ENCODE measurements around the gene PRKCE. TPM values are rescaled to one million over a fixed set of nuclear protein-coding genes. Genes with fewer than 3 reads are reported as not detected.

The PRKCE gene
- total RNA-seq, 1 donor from 2014 or later = 11.7 TPM

DNA sequence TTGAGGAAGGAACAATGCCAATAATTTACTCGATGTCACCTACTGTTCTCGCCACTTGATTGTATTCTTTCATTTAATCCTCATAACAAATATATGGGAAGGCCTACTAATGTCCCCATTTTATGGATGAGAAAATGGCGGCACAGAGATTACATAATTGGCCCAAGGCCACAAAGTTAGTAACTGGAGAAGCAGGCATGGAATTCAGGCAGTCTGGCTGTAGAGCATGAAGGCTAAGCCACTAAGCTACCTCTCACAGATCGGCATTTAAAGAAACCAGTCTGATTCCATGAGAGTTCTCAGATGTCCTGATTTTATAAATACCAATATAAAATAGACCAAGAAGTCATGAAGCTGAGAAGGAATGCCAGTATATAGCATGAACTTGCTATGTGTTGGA lies 523.9 kb downstream of the PRKCE start:
- Mint-ChIP-seq H3K27ac (no peak overlapping the region), H3K4me1 (ENCODE audit: low read depth) (peaks cover 25% of the 10 kb centered on the region), H3K27me3 (ENCODE audit: insufficient read depth) (peaks cover 3% of the 10 kb centered on the region), H3K9me3 (no peaks in the 10 kb centered on the region), H3K4me3 (no peak overlapping the region), H3K36me3 (ENCODE audit: low read depth) (no peaks in the 10 kb centered on the region)
- intact Hi-C loops (cut with micrococcal nuclease) = no loop called here
- no peak for DNase-seq (ENCODE audit: low spot score)

DNA sequence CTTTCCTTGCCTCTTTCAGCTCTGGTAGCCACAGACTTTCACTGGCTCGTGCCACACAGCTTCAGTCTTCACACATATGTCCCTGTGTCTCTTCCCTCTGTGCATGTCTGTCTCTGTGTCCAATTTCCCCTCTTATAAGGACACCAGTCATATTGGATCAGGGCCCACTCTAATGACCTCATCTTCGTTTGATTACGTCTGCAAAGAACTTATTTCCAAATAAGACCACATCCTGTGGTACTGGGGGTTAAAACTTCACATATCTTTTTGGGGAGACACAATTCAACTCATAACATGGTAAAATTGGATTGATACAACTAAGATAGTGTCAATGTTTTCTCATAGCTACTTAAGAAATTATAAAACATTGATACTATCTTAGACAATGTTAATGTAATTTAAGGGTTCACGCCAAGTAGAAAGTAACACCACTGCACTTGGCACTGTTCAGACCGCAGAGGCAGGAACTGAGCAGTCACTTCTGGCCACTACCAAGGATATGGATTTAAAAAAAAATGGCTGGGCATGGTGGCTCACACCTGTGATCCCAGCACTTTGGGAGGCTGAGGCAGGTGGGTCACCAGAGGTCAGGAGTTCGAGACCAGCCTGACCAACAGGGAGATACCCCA lies 526.1 kb downstream of the PRKCE start:
- no peaks in the 10 kb centered on the region for H3K36me3 Mint-ChIP-seq (ENCODE audit: low read depth)
- no peak overlapping the region for H3K27ac Mint-ChIP-seq
- H3K4me3 Mint-ChIP-seq = no peak overlapping the region
- H3K9me3 Mint-ChIP-seq = no peaks in the 10 kb centered on the region
- peaks cover 3% of the 10 kb centered on the region for H3K27me3 Mint-ChIP-seq (ENCODE audit: insufficient read depth)
- DNase-seq (ENCODE audit: low spot score) = no peak
- H3K4me1 Mint-ChIP-seq (ENCODE audit: low read depth) = peaks cover 25% of the 10 kb centered on the region
- intact Hi-C loops (cut with micrococcal nuclease) = no loop called here

DNA sequence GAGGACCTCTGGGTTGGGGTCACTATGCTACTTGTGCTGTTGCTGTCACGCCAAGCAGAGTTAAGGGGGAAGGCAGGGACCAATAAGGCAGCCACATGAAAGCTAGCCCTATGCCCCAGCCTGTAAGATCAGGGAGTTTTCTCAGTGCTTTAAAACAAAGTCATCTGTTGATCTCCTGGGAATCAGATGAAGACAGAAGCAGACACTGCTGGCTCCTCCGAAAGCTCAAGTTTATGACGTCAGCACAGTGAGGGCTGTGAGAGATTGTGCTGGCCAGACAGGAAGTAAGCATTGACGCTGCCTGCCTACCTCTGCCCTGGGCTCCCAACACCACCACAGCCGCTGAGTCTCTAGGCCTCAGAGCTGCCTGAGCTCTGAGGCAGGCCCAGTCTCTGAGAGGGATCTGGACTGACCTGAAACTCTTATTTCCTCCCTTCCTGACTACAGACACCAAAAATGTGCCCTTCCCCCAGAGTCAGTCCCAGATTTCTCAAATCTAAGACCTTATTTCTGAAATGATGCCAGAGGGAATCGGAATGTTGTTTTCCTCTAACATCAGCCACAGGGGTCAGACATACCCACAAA lies 527.7 kb downstream of the PRKCE start:
- DNase-seq (ENCODE audit: low spot score) = peak; percentile 53
- intact Hi-C loops (cut with micrococcal nuclease) = loop anchor here (1.0 kb wide), 1 partner anchor 8 kb away; no protein-coding TSS in a partner anchor
- H3K4me3 Mint-ChIP-seq = no peak overlapping the region
- H3K9me3 Mint-ChIP-seq = no peaks in the 10 kb centered on the region
- H3K4me1 Mint-ChIP-seq (ENCODE audit: low read depth) = peaks cover 25% of the 10 kb centered on the region
- peaks cover 1% of the 10 kb centered on the region for H3K36me3 Mint-ChIP-seq (ENCODE audit: low read depth)
- H3K27me3 Mint-ChIP-seq (ENCODE audit: insufficient read depth) = peaks cover 3% of the 10 kb centered on the region
- peak overlapping the region; percentile 65 for H3K27ac Mint-ChIP-seq

DNA sequence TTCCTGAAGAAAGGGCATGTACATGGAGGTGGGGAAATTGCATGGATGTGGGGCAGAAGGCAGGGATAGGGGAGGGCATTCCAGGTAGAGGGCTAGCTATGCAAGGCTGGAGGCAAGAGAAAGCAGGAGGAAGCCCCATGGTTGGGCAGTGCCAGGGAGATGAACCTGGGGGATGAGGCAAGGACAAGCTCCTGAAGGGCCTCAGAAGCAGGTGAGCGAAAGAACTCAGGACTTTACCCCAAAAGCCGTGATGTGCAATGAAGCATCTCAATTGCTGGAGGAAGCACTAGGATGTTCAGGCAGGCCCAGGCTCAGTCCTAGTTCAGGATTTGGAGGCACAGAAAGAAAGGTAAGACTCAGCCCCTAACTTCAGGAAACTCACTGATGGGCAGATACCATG lies 528.7 kb downstream of the PRKCE start:
- peaks cover 3% of the 10 kb centered on the region for H3K27me3 Mint-ChIP-seq (ENCODE audit: insufficient read depth)
- intact Hi-C loops (cut with micrococcal nuclease) = no loop called here
- H3K4me3 Mint-ChIP-seq = no peak overlapping the region
- no peak overlapping the region for H3K27ac Mint-ChIP-seq
- peaks cover 28% of the 10 kb centered on the region for H3K4me1 Mint-ChIP-seq (ENCODE audit: low read depth)
- no peaks in the 10 kb centered on the region for H3K9me3 Mint-ChIP-seq
- DNase-seq (ENCODE audit: low spot score) = no peak
- H3K36me3 Mint-ChIP-seq (ENCODE audit: low read depth) = peaks cover 1% of the 10 kb centered on the region

DNA sequence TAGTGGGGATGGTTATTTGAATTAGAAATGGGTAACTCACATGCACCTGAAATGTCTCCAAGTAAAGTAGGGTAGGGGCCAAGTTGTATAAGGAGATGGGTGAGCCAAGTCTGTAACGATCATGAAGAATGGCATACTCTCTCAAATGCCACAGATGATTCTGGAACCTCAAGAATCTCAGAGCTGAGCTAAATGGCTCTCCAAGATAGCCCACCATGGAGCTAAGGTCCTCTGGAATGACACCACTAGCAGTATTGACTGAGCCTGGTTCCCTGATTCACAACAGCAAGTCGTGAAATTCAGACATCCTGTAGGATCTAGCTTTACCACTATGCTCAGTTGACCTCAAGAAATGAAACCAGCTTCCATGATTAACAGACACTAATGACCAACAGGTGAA lies 529.8 kb downstream of the PRKCE start:
- peaks cover 30% of the 10 kb centered on the region for H3K4me1 Mint-ChIP-seq (ENCODE audit: low read depth)
- intact Hi-C loops (cut with micrococcal nuclease) = no loop called here
- DNase-seq (ENCODE audit: low spot score) = no peak
- peaks cover 1% of the 10 kb centered on the region for H3K36me3 Mint-ChIP-seq (ENCODE audit: low read depth)
- no peaks in the 10 kb centered on the region for H3K9me3 Mint-ChIP-seq
- H3K27ac Mint-ChIP-seq = no peak overlapping the region
- H3K4me3 Mint-ChIP-seq = no peak overlapping the region
- H3K27me3 Mint-ChIP-seq (ENCODE audit: insufficient read depth) = peaks cover 3% of the 10 kb centered on the region

DNA sequence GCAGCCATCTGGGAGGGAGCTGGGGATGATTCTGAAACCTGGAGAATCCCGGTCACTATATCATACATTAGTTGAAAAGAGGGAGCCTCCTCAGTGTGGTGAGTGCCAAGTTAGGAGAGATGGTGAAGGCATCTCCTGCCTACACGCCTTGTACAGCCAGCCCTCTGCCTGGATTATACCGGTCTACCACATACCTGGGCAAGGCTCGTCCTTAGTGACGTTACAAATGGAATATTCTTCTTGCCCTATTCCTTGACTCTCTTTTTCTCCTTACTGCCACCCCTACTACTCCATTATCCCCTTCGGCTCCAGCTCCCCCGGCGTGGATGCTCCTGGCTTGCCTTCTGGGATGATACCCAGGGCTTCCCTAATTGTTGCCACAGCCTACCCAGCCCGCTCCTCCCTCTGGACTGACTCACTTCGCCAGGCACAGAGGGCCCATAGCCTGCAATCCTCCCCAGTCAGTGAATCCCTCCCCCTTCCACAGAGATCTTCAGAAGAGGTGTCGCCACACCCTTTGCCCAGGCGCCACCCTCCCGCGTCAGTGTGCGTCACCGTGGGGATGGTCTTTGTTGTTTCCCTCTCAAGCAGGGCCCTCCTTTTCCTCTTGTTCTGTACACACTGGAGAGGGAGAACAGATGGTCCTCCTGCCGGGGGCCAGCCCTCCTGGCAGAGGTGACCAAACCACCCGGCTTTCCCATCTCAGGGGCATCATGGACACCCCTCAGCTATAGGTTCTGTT lies 530.5 kb downstream of the PRKCE start:
- DNase-seq (ENCODE audit: low spot score) = no peak

DNA sequence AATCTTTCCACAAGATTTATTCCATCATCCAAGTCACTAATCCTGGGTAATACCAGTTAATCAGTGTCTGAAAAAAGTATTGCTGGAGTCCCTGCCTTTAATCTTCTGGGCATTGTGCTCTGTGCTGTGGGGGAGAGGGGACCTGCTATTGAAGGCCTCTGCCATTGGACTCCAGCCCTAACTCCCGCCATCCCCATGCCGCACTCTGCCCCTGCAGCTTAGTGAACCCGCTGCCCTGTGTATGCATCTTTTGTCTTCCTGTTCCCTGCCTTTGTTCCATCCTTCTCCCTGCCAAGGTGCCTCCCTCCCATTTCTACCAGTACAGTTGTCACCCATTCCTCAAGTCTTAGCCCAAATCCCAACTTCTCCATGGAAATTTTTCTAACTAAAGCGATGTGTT lies 532.0 kb downstream of the PRKCE start:
- no peak for DNase-seq (ENCODE audit: low spot score)
- intact Hi-C loops (cut with micrococcal nuclease) = no loop called here
- Mint-ChIP-seq H3K36me3 (ENCODE audit: low read depth) (peaks cover 1% of the 10 kb centered on the region), H3K9me3 (no peaks in the 10 kb centered on the region), H3K4me1 (ENCODE audit: low read depth) (peaks cover 38% of the 10 kb centered on the region), H3K27me3 (ENCODE audit: insufficient read depth) (peaks cover 3% of the 10 kb centered on the region), H3K4me3 (no peak overlapping the region), H3K27ac (no peak overlapping the region)

More for the DNA sequence above, 530.5 kb downstream of the PRKCE start:
- peaks cover 32% of the 10 kb centered on the region for H3K4me1 Mint-ChIP-seq (ENCODE audit: low read depth)
- H3K4me3 Mint-ChIP-seq = no peak overlapping the region
- H3K27ac Mint-ChIP-seq = no peak overlapping the region
- intact Hi-C loops (cut with micrococcal nuclease) = no loop called here
- no peaks in the 10 kb centered on the region for H3K9me3 Mint-ChIP-seq
- peaks cover 1% of the 10 kb centered on the region for H3K36me3 Mint-ChIP-seq (ENCODE audit: low read depth)
- peaks cover 3% of the 10 kb centered on the region for H3K27me3 Mint-ChIP-seq (ENCODE audit: insufficient read depth)

DNA sequence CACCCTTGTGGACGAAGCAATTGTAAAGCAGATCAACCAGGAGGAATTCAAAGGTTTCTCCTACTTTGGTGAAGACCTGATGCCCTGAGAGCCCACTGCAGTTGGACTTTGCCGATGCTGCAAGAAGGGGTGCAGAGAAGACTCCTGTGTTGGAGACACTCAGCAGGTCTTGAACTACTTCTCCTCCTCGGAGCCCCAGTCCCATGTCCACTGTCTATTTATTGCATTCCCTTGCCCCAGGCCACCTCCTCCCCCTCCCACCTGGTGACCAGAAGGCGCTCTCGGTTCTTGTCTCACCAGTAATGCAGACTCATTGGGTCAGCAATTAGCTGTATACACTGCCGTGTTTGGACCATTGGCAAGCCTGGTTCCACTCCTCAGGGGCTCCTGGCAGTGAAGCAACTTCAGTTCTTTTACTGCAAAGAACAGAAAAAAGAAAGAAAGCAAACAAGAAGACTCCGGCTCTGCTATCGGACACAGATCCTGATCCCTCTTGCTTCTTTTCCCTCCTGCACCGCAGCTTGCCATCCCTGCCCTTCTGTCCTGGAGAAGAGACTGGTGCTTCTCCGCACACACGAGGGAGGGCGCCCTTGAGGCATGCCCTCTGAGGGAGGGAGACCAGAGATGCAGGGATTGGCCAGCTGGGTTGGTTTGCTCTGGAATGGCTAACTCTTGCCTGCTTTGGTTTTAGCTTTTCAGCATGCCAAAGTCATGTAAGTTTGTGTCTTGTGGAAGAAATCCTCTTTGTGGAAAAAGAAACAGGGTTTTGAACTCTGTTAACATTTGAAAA lies 533.5 kb downstream of the PRKCE start:
- peaks cover 24% of the 10 kb centered on the region for H3K4me1 Mint-ChIP-seq (ENCODE audit: low read depth)
- peaks cover under 1% of the 10 kb centered on the region for H3K27me3 Mint-ChIP-seq (ENCODE audit: insufficient read depth)
- no peak for DNase-seq (ENCODE audit: low spot score)
- H3K9me3 Mint-ChIP-seq = no peaks in the 10 kb centered on the region
- H3K4me3 Mint-ChIP-seq = no peak overlapping the region
- H3K36me3 Mint-ChIP-seq (ENCODE audit: low read depth) = peaks cover 1% of the 10 kb centered on the region
- H3K27ac Mint-ChIP-seq = no peak overlapping the region
- intact Hi-C loops (cut with micrococcal nuclease) = loop anchor here (5.0 kb wide), 1 partner anchor 167 kb away; no protein-coding TSS in a partner anchor

DNA sequence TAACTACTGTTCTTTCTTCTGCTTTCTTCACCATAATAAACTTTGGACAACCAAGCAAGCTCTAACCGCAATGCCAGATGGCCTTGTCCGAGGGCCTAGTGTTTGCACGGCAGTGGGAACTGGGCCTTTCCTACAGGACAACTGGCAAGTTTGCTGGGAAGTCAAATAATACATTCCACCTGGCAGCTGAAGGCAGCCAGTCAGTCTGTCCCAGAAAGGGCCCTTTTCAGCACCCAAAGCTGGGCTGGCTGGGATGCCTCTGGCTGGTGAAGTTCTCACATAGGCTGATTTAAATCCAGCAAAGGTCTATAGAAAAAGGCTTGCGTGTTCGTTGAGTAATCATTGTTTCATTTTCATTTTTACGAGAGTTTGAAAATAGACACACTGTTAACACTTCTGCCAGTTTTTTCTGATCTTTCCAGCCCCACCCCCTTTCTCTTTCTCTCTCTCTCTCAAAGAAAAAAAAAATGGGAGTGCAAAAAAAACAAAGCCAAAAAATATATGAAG lies 535.7 kb downstream of the PRKCE start:
- H3K27me3 Mint-ChIP-seq (ENCODE audit: insufficient read depth) = no peaks in the 10 kb centered on the region
- peak overlapping the region; percentile 65 for H3K4me3 Mint-ChIP-seq

DNA sequence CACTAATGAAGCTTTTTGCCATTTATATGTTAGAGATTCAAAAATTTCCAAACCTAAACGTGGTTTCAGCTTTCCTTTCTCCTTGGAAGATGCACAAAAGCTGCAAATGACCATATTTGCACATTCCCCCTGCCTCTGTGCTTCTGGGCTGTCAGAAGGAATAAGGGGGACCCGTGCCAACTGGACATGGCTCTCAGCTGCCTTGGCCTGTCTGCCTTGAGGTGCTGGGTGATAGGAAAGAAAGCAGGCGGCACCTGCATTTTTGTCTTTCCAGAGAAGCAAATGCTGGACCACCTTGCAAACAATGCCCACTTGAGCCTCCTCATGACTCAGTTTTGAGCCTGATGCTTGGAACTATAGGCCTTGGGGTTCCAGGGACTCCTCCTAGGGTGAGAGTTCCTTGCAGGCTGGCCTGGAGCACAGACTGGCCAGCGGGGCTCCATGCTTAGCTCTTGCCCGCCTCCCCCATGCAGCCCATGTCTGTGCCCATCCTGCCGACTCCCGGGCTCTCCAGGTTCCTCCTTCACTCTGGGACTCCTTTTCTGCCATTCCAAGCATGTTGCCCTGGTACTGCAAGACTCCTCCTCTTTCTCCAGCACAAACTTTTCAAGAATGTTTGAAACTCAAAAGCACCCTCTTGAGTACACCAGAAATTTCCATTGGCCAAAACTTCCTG lies 536.7 kb downstream of the PRKCE start:
- no peak overlapping the region for H3K27ac Mint-ChIP-seq

More for the DNA sequence above, 535.7 kb downstream of the PRKCE start:
- intact Hi-C loops (cut with micrococcal nuclease) = loop anchor here (1.0 to 5.0 kb wide), 5 partner anchors 8 to 165 kb away; partner anchors contain the start of gene EPAS1
- no peaks in the 10 kb centered on the region for H3K9me3 Mint-ChIP-seq
- peaks cover 24% of the 10 kb centered on the region for H3K4me1 Mint-ChIP-seq (ENCODE audit: low read depth)
- peak; percentile 19 for DNase-seq (ENCODE audit: low spot score)
- H3K27ac Mint-ChIP-seq = peak overlapping the region; percentile 87
- H3K36me3 Mint-ChIP-seq (ENCODE audit: low read depth) = peaks cover 1% of the 10 kb centered on the region

DNA sequence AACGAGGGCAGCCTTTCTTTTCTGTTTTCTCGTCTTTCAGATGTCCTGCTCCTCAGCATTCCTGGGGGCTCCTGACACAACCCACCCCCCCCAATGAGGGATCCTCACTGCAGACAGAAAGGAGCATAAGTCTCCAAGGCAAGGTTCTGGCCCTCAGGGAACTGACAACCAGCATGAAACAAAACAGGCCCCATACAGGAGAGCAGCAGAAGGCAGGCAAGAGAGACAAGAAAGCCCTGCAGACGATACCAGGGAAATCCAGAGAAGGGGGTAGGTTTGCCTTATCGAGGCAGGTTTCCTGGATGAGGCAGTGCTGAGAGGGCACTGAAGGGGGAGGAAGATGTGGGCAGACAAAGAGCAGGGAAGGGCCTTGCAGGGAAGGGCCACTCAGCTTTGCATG lies 541.9 kb downstream of the PRKCE start:
- no peak for DNase-seq (ENCODE audit: low spot score)
- H3K4me1 Mint-ChIP-seq (ENCODE audit: low read depth) = peaks cover 18% of the 10 kb centered on the region
- H3K4me3 Mint-ChIP-seq = no peak overlapping the region
- intact Hi-C loops (cut with micrococcal nuclease) = no loop called here
- H3K27ac Mint-ChIP-seq = no peak overlapping the region
- no peaks in the 10 kb centered on the region for H3K9me3 Mint-ChIP-seq
- H3K36me3 Mint-ChIP-seq (ENCODE audit: low read depth) = no peaks in the 10 kb centered on the region
- no peaks in the 10 kb centered on the region for H3K27me3 Mint-ChIP-seq (ENCODE audit: insufficient read depth)

More for the DNA sequence above, 536.7 kb downstream of the PRKCE start:
- DNase-seq (ENCODE audit: low spot score) = no peak
- Mint-ChIP-seq H3K27me3 (ENCODE audit: insufficient read depth) (no peaks in the 10 kb centered on the region), H3K36me3 (ENCODE audit: low read depth) (peaks cover 1% of the 10 kb centered on the region), H3K4me3 (no peak overlapping the region), H3K4me1 (ENCODE audit: low read depth) (peaks cover 24% of the 10 kb centered on the region), H3K9me3 (no peaks in the 10 kb centered on the region)
- intact Hi-C loops (cut with micrococcal nuclease) = loop anchor here (5.0 kb wide), 1 partner anchor 164 kb away; no protein-coding TSS in a partner anchor

DNA sequence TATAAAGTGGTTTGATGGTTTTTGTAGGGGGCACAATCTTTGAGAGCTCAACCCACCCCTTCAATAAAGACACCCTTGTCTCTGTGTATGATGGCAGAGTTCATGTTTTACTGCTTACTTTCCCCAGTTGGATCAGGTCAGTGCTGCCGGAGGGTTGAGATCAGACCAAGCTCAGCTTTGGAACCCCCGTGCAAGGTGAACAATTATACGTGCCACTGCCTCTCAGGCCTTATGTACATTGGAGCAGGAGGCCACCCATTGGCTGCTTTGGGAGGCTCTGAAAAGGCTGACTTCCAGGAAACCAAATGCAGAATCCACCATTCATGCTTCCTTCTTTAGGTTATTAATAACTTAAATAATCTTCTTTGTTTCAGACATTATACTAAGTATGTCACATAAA lies 542.4 kb downstream of the PRKCE start:
- H3K4me3 Mint-ChIP-seq = no peak overlapping the region

More for the DNA sequence above, 542.4 kb downstream of the PRKCE start:
- H3K9me3 Mint-ChIP-seq = no peaks in the 10 kb centered on the region
- H3K27ac Mint-ChIP-seq = no peak overlapping the region
- intact Hi-C loops (cut with micrococcal nuclease) = no loop called here
- DNase-seq (ENCODE audit: low spot score) = no peak
- no peaks in the 10 kb centered on the region for H3K27me3 Mint-ChIP-seq (ENCODE audit: insufficient read depth)
- peaks cover 15% of the 10 kb centered on the region for H3K4me1 Mint-ChIP-seq (ENCODE audit: low read depth)
- no peaks in the 10 kb centered on the region for H3K36me3 Mint-ChIP-seq (ENCODE audit: low read depth)

Data from activated T-helper 1 cell treated with anti-CD3 and anti-CD28 coated beads, Interleukin-12 subunit alpha, Interleukin-12 subunit beta, Interleukin-2, Interleukin-4 antibody, amounts not matched to agents 30 ng/mL and 10 ng/mL and 1 ng/mL, durations not matched to agents 14 hours and 24 hours and 36 hours (primary cell).